OCI-LY3 (cell line): ENCODE measurements around the gene MICU1.

Experiments
- H2AFZ ChIP-seq: fragments of 200-600, 300-600 bp; shearing (Covaris generic); 2 replicates; pipeline ENCODE4 v1.6.0; 2014; ENCODE audit warnings: antibody characterized with exemption, low read depth, low read length
- H3K27ac ChIP-seq: fragments of 200-600, 300-600 bp; sonication (generic); 2 replicates; pipeline ENCODE4 v1.5.1; 2014; ENCODE audit warnings: mild to moderate bottlenecking, low read length, moderate library complexity, mixed read lengths
- H3K27me3 ChIP-seq: fragments of 200-600, 300-600 bp; sonication (generic); 2 replicates; pipeline ENCODE4 v1.6.1; 2014; ENCODE audit warnings: low read depth, low read length, mixed read lengths
- H3K36me3 ChIP-seq: fragments of 200-600, 300-600 bp; sonication (generic); replicated peaks from 2 replicates; pipeline ENCODE3; 2014; ENCODE audit warnings: low read depth, low read length, mixed read lengths
- H3K4me1 ChIP-seq: fragments of 300-600, 200-600 bp; sonication (generic); 2 replicates; pipeline ENCODE4 v1.6.1; 2014; ENCODE audit warnings: low read length, mixed read lengths
- H3K4me2 ChIP-seq: fragments of 200-600, 300-600 bp; sonication (generic); 2 replicates; pipeline ENCODE4 v1.6.1; 2014; ENCODE audit warnings: low read length, mixed read lengths
- H3K4me3 ChIP-seq: fragments of 300-600, 200-600 bp; sonication (generic); 2 replicates; pipeline ENCODE4 v1.5.1; 2014; ENCODE audit warnings: antibody characterized with exemption, mild to moderate bottlenecking, low read length, moderate library complexity
- H3K79me2 ChIP-seq: fragments of 300-600, 200-600 bp; shearing (Covaris generic); 2 replicates; pipeline ENCODE4 v1.6.1; 2014; ENCODE audit warnings: mild to moderate bottlenecking, low read length, mixed read lengths
- H3K9ac ChIP-seq: fragments of 300-600, 200-600 bp; shearing (Covaris generic); 2 replicates; pipeline ENCODE4 v1.6.0; 2014; ENCODE audit warnings: mild to moderate bottlenecking, low read length, moderate library complexity
- H3K9me3 ChIP-seq: fragments of 200-600, 300-600 bp; shearing (Covaris generic); 2 replicates; pipeline ENCODE4 v1.6.1; 2014; ENCODE audit warnings: low read length, mixed read lengths; ENCODE audit not compliant: insufficient read depth
- H4K20me1 ChIP-seq: fragments of 200-600, 300-600 bp; sonication (generic); 2 replicates; pipeline ENCODE4 v1.6.1; 2016; ENCODE audit warnings: low read length, mixed read lengths; ENCODE audit not compliant: insufficient read depth
- CTCF ChIP-seq: fragments of 200-600, 300-600 bp; sonication (generic); IDR thresholded peaks from 2 replicates; pipeline ENCODE4 v1.5.1; 2014; ENCODE audit warnings: antibody characterized with exemption, low read length, low read depth
- EZH2phosphoT487 ChIP-seq: fragments of 200-600 bp; shearing (Covaris generic); IDR thresholded peaks from 2 replicates; pipeline ENCODE4 v1.6.1; 2018; ENCODE audit warnings: antibody characterized with exemption, mixed run types, low read depth

MICU1 gene

DNA sequence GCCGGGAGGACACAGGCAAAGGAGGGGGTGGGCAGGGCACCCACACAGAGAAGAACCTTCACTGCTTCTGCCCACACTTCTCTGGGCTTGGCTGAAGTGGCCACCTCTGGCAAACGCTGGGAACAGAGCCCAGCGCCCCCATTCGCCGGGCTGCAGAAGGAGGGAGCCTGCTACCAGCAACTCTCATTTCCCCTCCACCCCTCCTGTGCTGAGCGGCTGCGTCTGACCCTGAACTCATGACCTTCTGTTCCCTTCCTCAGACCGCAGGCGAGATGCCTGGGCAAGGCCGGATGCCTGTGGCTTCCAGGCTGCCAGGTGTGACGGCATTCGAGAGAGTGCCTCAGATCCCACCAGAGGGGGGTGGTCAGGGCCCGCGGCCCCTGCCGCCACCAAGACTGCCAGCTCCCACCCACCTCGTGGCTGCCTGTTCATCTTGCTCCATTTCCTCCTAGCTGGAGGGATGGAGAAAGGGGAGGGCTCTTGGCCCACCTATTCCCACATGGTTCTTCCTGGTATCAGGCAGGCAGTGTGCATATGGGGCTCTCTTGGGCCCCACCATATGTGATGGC, 291.0 kb downstream of the MICU1 start:
- Histone ChIP-seq H3K27me3 (no peaks in the 10 kb centered on the region), H3K79me2 (no peaks in the 10 kb centered on the region), H3K9me3 (no peaks in the 10 kb centered on the region; the same call in 1 of the 2 replicates), H4K20me1 (no peaks in the 10 kb centered on the region), H3K36me3 (peaks cover 19% of the 10 kb centered on the region), H2AFZ (no peak overlapping the region), H3K4me1 (peaks cover 54% of the 10 kb centered on the region), H3K4me2 (peak overlapping the region; percentile 56), H3K9ac (peak overlapping the region; percentile 40), H3K27ac (peak overlapping the region; percentile 36), H3K4me3 (peak overlapping the region; percentile 24; the same call in 1 of the 2 replicates)
- no peak for TF ChIP-seq EZH2phosphoT487
- peak; percentile 40 for TF ChIP-seq CTCF

DNA sequence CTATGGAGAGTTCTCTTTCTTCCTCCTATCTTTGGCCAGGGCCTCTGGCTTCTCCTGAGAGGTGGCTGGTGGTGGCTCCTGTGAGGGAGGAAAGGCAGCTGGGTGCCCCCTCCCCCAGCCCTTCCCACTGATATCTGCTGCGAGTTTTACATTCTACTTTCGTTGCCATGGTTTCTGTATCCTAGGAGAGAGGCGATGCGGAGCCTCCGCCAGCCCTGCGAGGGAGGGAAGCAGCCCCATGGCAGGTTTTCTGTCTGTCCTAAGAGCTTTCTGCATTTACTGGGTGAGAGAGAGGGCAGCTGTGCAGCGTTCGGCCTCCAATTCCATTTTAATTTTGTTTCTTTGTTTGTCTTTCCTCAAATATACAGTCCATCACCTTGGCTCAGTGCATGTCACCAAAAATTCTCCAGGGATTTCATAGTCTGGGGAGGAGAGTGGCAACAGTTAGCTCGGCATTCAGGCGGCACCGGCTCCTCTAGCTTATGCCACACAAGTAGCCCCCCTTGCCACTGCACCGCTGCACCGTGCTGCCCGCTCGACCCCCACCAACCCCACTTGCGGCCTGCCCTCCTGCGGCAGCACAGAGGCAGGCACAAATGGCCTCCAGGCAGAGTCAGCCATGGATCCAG, 291.6 kb downstream of the MICU1 start:
- no peak for TF ChIP-seq CTCF
- no peak for TF ChIP-seq EZH2phosphoT487
- Histone ChIP-seq H3K79me2 (no peaks in the 10 kb centered on the region), H3K36me3 (peaks cover 19% of the 10 kb centered on the region), H2AFZ (no peak overlapping the region), H3K27ac (no peak overlapping the region; the same call in 1 of the 2 replicates), H3K27me3 (no peaks in the 10 kb centered on the region), H3K4me1 (peaks cover 57% of the 10 kb centered on the region), H3K4me3 (no peak overlapping the region), H4K20me1 (no peaks in the 10 kb centered on the region), H3K4me2 (peak overlapping the region; percentile 56), H3K9ac (no peak overlapping the region), H3K9me3 (no peaks in the 10 kb centered on the region; the same call in 1 of the 2 replicates)

GRCh38 chr10:72333112-72334015, 292.5 kb downstream of the MICU1 start:
- peak overlapping the region; percentile 94; the same call in 1 of the 2 replicates for H3K4me2 ChIP-seq
- H3K9ac ChIP-seq = 0 out of 2 replicates have a peak overlapping the region, but pooled peaks have one; percentile 93
- H3K27ac ChIP-seq = no peak overlapping the region
- no peaks in the 10 kb centered on the region for H4K20me1 ChIP-seq
- H3K36me3 ChIP-seq = peaks cover 19% of the 10 kb centered on the region
- H3K4me1 ChIP-seq = peaks cover 67% of the 10 kb centered on the region
- no peak for TF ChIP-seq EZH2phosphoT487
- TF ChIP-seq CTCF = no peak
- no peaks in the 10 kb centered on the region for H3K27me3 ChIP-seq
- no peak overlapping the region for H3K4me3 ChIP-seq
- H3K79me2 ChIP-seq = no peaks in the 10 kb centered on the region
- H3K9me3 ChIP-seq = no peaks in the 10 kb centered on the region; the same call in 1 of the 2 replicates
- no peak overlapping the region for H2AFZ ChIP-seq
